Calu3 (cell line): ENCODE data around the gene POLR2H. TPM values are rescaled to one million over a fixed set of nuclear protein-coding genes. Genes with fewer than 3 reads are reported as not detected.

Experiments used
- BruUV-seq: library from RNA; stranded (reverse); fragments of 400-500 nt; replicated peaks from 2 replicates; lab custom pipeline; 2021; lab: Mats Ljungman, UMichigan
- CTCF ChIA-PET: fragments of 300-600 bp; sonication (Branson Sonifier 250); formaldehyde crosslinking; loops from one replicate; lab custom pipeline; 2022; ENCODE audit warnings: antibody characterized with exemption; lab: Charles Lee
- DNase-seq: peaks from one replicate; pipeline ENCODE4 v3.0.0; 2022
- H3K27ac Mint-ChIP-seq: one replicate; pipeline ENCODE4 v1.8.0; 2022; ENCODE audit warnings: mixed read lengths; ENCODE audit not compliant: unreplicated experiment
- H3K27me3 Mint-ChIP-seq: one replicate; pipeline ENCODE4 v1.8.0; 2022; ENCODE audit warnings: mixed read lengths; ENCODE audit not compliant: unreplicated experiment
- H3K36me3 Mint-ChIP-seq: one replicate; pipeline ENCODE4 v1.8.0; 2022; ENCODE audit warnings: mild to moderate bottlenecking, moderate library complexity, mixed read lengths; ENCODE audit not compliant: insufficient read depth, unreplicated experiment
- H3K4me1 Mint-ChIP-seq: one replicate; pipeline ENCODE4 v1.8.0; 2022; ENCODE audit warnings: mild to moderate bottlenecking, low read depth, mixed read lengths; ENCODE audit not compliant: unreplicated experiment
- H3K4me3 Mint-ChIP-seq: one replicate; pipeline ENCODE4 v1.8.0; 2022; ENCODE audit warnings: mild to moderate bottlenecking, low read depth, moderate library complexity, mixed read lengths; ENCODE audit not compliant: unreplicated experiment
- H3K9me3 Mint-ChIP-seq: one replicate; pipeline ENCODE4 v1.8.0; 2022; ENCODE audit warnings: low read depth, mixed read lengths; ENCODE audit not compliant: unreplicated experiment
- intact Hi-C: fragments of 100-400 bp; cut with micrococcal nuclease; formaldehyde crosslinking; loops from one replicate; pipeline ENCODE4 v1.10.0; 2022; ENCODE audit not compliant: unreplicated experiment
- total RNA-seq: library from RNA; stranded (reverse); gene quantifications from 2 replicates; pipeline ENCODE4 v1.2.3, GENCODE V29; 2022
- TF ChIP-seq, protein P1 (sequence below): fragments of 200-600 bp; IDR thresholded peaks from one replicate; pipeline ENCODE4 v1.8.0; 2022; ENCODE audit warnings: antibody characterized with exemption; ENCODE audit not compliant: unreplicated experiment

POLR2H gene
- total RNA-seq, 1 experiment from 2014 or later = 128 TPM

DNA sequence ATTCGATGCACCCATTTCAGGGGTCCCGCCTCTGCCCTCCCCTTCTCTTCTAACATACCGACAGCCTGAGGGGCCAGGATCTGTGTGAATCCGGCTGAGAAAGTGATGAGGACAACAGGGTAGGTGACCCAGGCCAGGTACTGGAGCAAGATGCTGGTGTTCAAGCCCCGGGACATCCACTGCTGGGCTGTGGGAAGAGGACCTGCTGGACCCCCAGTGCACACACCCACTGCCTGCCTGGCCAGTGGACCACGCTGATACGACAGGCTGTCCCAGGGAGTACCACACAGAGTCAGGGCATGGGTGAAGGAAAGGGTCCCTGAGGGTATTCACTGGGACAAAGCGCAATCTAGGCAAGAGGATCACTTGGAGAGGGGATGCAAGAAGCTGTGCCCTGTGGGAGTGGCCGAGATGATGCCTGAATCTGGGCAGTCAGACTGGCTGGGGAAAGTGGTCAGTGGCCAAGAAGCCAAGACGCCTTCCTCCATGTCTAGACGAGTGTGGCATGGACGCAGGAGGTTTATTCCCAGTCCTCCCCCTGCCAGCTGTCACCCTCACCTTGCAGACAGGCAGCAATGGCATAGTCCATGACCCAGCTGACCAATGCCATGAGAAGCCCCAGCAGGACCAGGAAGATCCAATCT lies 3.3 kb upstream of the POLR2H start:
- Mint-ChIP-seq H3K9me3 (no peaks in the 10 kb centered on the region), H3K4me1 (peaks cover 21% of the 10 kb centered on the region), H3K27ac (no peak overlapping the region), H3K36me3 (peaks cover 40% of the 10 kb centered on the region), H3K27me3 (no peaks in the 10 kb centered on the region), H3K4me3 (no peak overlapping the region)
- TF ChIP-seq, protein P1, sequence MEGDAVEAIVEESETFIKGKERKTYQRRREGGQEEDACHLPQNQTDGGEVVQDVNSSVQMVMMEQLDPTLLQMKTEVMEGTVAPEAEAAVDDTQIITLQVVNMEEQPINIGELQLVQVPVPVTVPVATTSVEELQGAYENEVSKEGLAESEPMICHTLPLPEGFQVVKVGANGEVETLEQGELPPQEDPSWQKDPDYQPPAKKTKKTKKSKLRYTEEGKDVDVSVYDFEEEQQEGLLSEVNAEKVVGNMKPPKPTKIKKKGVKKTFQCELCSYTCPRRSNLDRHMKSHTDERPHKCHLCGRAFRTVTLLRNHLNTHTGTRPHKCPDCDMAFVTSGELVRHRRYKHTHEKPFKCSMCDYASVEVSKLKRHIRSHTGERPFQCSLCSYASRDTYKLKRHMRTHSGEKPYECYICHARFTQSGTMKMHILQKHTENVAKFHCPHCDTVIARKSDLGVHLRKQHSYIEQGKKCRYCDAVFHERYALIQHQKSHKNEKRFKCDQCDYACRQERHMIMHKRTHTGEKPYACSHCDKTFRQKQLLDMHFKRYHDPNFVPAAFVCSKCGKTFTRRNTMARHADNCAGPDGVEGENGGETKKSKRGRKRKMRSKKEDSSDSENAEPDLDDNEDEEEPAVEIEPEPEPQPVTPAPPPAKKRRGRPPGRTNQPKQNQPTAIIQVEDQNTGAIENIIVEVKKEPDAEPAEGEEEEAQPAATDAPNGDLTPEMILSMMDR = no peak
- no peak for DNase-seq
- intact Hi-C loops = no loop called here
- CTCF ChIA-PET = no interaction called here
- no TSS peak for BruUV-seq

DNA sequence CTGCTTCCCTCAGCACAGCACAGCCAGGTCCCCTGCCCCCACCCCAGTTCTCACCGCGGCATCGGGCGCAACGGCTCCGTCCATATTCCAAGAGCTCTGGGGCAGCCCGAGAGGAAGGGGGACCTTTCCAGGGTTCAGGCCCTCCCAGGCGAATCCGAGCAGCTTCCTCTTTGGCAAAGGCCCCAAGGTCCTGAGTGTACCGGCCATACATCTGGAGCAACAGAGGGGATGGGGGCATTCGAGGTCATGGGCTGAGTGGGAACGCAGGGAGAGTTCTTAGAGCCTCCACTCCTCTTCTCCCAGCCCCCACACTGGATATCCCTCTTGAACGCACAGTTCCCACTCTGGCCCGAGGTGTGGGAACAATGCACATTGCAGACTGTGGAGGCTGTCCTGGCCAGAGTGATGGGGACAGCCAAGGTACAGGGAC lies 2.6 kb upstream of the POLR2H start:
- intact Hi-C loops = no loop called here
- H3K4me3 Mint-ChIP-seq = no peak overlapping the region
- CTCF ChIA-PET = no interaction called here
- H3K27me3 Mint-ChIP-seq = no peaks in the 10 kb centered on the region
- TF ChIP-seq, protein P1 = no peak
- peaks cover 47% of the 10 kb centered on the region for H3K36me3 Mint-ChIP-seq
- H3K27ac Mint-ChIP-seq = no peak overlapping the region
- no TSS peak for BruUV-seq
- DNase-seq = no peak
- H3K9me3 Mint-ChIP-seq = no peaks in the 10 kb centered on the region
- H3K4me1 Mint-ChIP-seq = peaks cover 21% of the 10 kb centered on the region

DNA sequence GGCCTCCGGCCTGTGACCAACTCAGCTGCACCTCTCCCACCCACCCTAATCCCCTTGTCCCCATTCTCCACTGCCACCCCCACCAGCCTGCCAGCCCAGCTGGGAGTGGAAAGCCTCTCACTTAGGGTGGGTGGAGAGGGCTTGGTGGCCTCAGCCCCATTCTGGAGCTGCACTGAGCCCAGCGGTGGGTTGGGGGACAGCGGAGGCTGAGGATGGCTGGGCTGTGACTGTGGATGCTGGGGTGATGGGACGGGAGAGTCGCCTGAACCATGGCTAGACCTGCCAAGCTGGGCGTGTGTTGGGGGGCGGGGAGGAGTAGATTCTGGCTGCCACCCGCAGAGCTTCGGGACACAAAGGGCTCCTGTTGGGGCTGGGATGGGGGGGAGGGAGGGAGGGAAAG lies 1.9 kb upstream of the POLR2H start:
- DNase-seq = no peak
- intact Hi-C loops = no loop called here
- H3K27me3 Mint-ChIP-seq = no peaks in the 10 kb centered on the region
- BruUV-seq = no TSS peak
- CTCF ChIA-PET = interaction anchor here (0.6 to 1.1 kb wide), 3 partner anchors 9 to 199 kb away, joined by 3 to 6 read pairs (median 4); no protein-coding TSS in a partner anchor
- H3K4me3 Mint-ChIP-seq = peak overlapping the region; percentile 88
- H3K4me1 Mint-ChIP-seq = peaks cover 26% of the 10 kb centered on the region
- H3K9me3 Mint-ChIP-seq = no peaks in the 10 kb centered on the region
- peak overlapping the region; percentile 2 for H3K27ac Mint-ChIP-seq
- peaks cover 51% of the 10 kb centered on the region for H3K36me3 Mint-ChIP-seq
- TF ChIP-seq, protein P1 = no peak

DNA sequence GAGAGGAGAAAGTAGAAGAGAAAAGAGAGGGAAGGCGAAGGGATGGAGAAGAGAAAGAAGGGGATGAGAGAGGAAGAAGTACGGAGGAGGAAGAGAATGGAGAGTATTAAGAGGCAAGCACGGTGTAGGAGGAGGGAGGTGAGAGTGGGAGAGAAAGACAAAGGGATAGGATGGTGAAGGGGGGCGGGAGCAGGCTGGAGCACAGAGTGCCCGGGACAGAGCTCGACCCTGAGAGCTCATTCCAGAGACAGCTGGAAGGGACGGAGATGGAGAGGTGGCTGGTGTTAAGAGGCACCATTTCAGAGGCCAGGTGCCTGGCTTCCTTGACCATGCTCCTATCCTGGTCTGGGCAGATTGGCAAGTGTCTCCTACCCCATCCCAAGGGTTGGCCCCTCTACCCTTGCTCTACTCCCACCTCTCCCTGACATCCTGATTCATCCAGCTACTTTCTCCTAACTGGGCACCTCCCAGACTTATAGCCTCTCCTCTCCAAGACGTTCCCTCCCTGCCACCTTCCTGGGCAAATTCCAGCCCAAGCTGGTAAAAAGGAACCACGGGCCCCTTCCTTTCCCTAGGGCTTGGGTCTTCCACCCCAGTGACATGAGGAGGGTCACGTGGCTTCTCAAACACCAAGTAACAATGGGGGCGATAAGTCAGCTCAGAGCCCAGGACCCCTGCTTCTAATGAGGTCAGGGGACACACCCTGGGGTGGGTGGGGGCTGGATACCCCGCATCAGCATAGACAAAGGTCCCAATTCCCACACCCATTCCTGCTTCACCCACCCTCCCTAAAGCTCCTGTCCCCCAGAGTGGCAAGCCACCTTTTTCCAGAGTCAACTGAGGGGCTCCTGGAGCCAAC lies 1.2 kb upstream of the POLR2H start:
- no peak for DNase-seq
- no peaks in the 10 kb centered on the region for H3K27me3 Mint-ChIP-seq
- H3K9me3 Mint-ChIP-seq = no peaks in the 10 kb centered on the region
- H3K4me1 Mint-ChIP-seq = peaks cover 33% of the 10 kb centered on the region
- BruUV-seq = no TSS peak
- H3K36me3 Mint-ChIP-seq = peaks cover 56% of the 10 kb centered on the region
- peak overlapping the region; percentile 88 for H3K4me3 Mint-ChIP-seq
- TF ChIP-seq, protein P1 = no peak
- H3K27ac Mint-ChIP-seq = peak overlapping the region; percentile 2
- CTCF ChIA-PET = interaction anchor here (0.6 to 1.5 kb wide), 6 partner anchors 9 to 932 kb away, joined by 3 to 6 read pairs (median 4); no protein-coding TSS in a partner anchor
- intact Hi-C loops = no loop called here
